Ectodermal cell (in vitro differentiated cells): ENCODE measurements around the gene CLBA1.
"Not testable (repeated sequence)": the region's sequence is repeated elsewhere in the genome, so short reads cannot be mapped to it uniquely, and the experiment has no call there.

Experiments used
- H3K27ac ChIP-seq: 2 replicates; pipeline ENCODE4 v1.7.0; 2013; ENCODE audit warnings: mild to moderate bottlenecking, low read depth, low read length; ENCODE audit not compliant: insufficient read depth, poor library complexity, severe bottlenecking
- H3K27me3 ChIP-seq: 2 replicates; pipeline ENCODE4 v1.7.0; 2013; ENCODE audit warnings: mild to moderate bottlenecking, low read length; ENCODE audit not compliant: insufficient read depth, control insufficient read depth, poor library complexity, severe bottlenecking
- H3K36me3 ChIP-seq: one replicate; pipeline ENCODE4 v1.7.0; 2013; ENCODE audit warnings: low read length; ENCODE audit not compliant: control insufficient read depth, insufficient read depth
- H3K4me1 ChIP-seq: one replicate; pipeline ENCODE4 v1.7.0; 2013; ENCODE audit warnings: low read length; ENCODE audit not compliant: control insufficient read depth, insufficient read depth
- H3K4me3 ChIP-seq: 2 replicates; pipeline ENCODE4 v1.7.0; 2013; ENCODE audit warnings: low read depth, low read length, control low read depth; ENCODE audit not compliant: insufficient read depth
- H3K9me3 ChIP-seq: 2 replicates; pipeline ENCODE4 v1.7.0; 2013; ENCODE audit warnings: mild to moderate bottlenecking, low read length, moderate library complexity; ENCODE audit not compliant: control insufficient read depth
- WGBS, 2 experiments: methylation state at CpG; one replicate each; pipeline ENCODE4 v1.1.7; 2013; ENCODE audit warnings: missing lambda C conversion rate in 2 of 2; 5-methylcytosine and 5-hydroxymethylcytosine counted together

CLBA1 gene

DNA sequence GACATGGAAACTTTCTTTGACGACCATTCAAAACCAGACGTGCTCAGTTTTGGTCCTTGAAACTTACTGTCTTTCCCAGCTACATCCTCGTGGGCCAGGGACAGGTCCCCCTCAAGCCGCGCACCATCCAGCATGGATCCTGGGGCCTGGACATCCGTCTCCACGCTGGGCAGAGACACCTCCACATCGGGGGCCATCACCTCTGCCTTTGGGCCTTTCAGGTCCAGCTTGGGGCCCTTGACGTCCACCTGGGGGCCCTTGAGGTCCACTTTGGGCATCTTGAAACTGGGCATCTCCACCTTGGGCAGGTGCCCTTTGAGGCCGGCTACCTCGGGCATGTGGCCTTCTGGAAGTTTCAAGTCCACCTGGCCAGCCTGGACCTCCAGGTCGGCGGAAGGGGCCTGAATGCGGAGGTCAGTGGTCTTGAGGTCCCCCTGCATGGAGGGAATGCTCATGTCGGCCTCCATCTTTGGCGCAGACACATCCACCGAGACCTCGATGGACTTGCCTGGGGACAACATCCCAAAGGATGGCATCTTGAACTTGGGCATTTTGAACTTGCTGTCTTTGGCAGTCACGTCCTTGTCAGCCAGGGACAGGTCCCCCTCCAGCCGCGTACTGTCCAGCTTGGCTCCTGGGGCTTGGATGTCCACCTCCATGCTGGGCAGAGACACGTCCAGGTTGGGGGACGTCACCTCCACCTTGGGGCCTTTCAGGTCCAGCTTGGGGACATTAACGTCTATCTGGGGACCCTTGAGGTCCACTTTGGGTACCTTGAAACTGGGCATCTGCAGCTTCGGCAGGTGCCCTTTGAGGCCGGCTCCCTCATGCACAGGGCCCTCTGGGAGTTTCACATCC lies 43.9 kb upstream of the CLBA1 start:
- no peaks in the 10 kb centered on the region for H3K9me3 ChIP-seq
- WGBS, 2 experiments = 92 to 94% methylated on average over 26 of the region's 26 CpGs
- H3K27me3 ChIP-seq = peaks cover 19% of the 10 kb centered on the region
- H3K4me1 ChIP-seq = peaks cover 3% of the 10 kb centered on the region
- H3K36me3 ChIP-seq = no peaks in the 10 kb centered on the region
- H3K27ac ChIP-seq = no peak overlapping the region
- no peak overlapping the region for H3K4me3 ChIP-seq

GRCh38 chr14:104942586-104942985 lies 43.0 kb upstream of the CLBA1 start:
- no peak overlapping the region for H3K27ac ChIP-seq
- H3K36me3 ChIP-seq = no peaks in the 10 kb centered on the region
- no peaks in the 10 kb centered on the region for H3K9me3 ChIP-seq
- WGBS, 2 experiments = 94 to 95% methylated on average over 16 of the region's 16 CpGs
- peaks cover 3% of the 10 kb centered on the region for H3K4me1 ChIP-seq
- H3K4me3 ChIP-seq = no peak overlapping the region
- H3K27me3 ChIP-seq = peaks cover 11% of the 10 kb centered on the region

GRCh38 chr14:104943216-104944015 lies 42.2 kb upstream of the CLBA1 start:
- not testable (repeated sequence) for H3K4me1 ChIP-seq, H3K9me3 ChIP-seq, H3K36me3 ChIP-seq, H3K4me3 ChIP-seq, H3K27ac ChIP-seq, H3K27me3 ChIP-seq
- 93% methylated on average over 29 of the region's 29 CpGs for WGBS, 2 experiments

DNA sequence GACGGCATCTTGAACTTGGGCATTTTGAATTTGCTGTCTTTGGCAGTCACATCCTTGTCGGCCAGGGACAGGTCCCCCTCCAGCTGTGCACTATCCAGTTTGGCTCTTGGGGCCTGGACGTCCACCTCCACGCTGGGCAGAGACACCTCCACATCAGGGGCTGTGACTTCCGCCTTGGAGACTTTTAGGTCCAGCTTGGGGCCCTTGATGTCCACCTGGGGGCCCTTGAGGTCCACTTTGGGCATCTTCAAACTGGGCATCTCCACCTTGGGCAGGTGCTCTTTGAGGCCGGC lies 41.6 kb upstream of the CLBA1 start:
- not testable (repeated sequence) for H3K36me3 ChIP-seq, H3K4me3 ChIP-seq, H3K27me3 ChIP-seq, H3K27ac ChIP-seq, H3K9me3 ChIP-seq, H3K4me1 ChIP-seq
- whole genome bisulfite sequencing, 2 experiments = 90 to 94% methylated on average over 6 of the region's 6 CpGs

GRCh38 chr14:104944436-104945205 lies 41.0 kb upstream of the CLBA1 start:
- H3K36me3 ChIP-seq, H3K4me3 ChIP-seq, H3K4me1 ChIP-seq, H3K9me3 ChIP-seq, H3K27ac ChIP-seq, H3K27me3 ChIP-seq: not testable (repeated sequence)
- 93 to 94% methylated on average over 29 of the region's 29 CpGs for WGBS, 2 experiments

DNA sequence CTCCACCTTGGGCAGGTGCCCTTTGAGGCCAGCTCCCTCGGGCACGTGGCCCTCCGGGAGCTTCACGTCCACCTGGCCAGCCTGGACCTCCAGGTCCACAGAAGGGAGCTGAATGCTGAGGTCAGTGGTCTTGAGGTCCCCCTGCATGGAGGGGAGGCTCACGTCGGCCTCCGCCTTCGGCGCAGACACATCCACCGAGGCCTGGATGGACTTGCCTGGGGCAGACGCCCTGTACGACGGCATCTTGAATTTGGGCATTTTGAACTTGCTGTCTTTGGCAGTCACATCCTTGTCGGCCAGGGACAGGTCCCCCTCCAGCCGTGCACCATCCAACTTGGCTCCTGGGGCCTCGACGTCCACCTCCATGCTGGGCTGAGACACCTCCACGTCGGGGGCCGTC lies 40.3 kb upstream of the CLBA1 start:
- H3K4me1 ChIP-seq, H3K27ac ChIP-seq, H3K27me3 ChIP-seq, H3K9me3 ChIP-seq, H3K36me3 ChIP-seq, H3K4me3 ChIP-seq: not testable (repeated sequence)
- WGBS, 2 experiments = 94 to 95% methylated on average over 20 of the region's 20 CpGs

DNA sequence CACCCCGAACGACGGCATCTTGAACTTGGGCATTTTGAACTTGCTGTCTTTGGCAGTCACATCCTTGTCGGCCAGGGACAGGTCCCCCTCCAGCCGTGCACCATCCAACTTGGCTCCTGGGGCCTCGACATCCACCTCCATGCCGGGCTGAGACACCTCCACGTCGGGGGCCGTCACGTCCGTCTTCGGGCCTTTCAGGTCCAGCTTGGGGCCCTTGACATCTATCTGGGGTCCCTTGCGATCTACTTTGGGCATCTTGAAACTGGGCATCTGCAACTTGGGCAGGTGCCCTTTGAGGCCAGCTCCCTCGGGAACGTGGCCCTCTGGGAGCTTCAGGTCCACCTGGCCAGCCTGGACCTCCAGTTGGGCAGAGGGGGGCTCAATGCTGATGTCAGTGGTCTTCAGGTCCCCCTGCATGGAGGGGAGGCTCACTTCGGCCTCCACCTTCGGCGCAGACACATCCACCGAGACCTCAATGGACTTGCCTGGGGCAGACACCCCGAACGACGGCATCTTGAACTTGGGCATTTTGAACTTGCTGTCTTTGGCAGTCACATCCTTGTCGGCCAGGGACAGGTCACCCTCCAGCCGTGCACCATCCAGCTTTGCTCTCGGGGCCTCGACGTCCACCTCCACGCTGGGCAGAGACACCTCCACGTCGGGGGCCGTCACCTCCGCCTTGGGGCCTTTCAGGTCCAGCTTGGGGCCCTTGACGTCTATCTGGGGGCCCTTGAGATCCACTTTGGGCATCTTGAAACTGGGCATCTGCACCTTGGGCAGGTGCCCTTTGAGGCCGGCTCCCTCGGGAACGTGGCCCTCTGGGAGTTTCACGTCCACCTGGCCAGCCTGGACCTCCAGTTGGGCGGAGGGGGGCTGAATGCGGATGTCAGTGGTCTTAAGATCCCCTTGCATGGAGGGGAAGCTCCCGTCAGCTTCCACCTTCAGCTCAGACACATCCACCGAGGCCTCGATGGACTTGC lies 39.3 kb upstream of the CLBA1 start:
- 94 to 95% methylated on average over 43 of the region's 43 CpGs for WGBS, 2 experiments
- not testable (repeated sequence) for H3K36me3 ChIP-seq, H3K4me3 ChIP-seq, H3K27me3 ChIP-seq, H3K4me1 ChIP-seq, H3K9me3 ChIP-seq, H3K27ac ChIP-seq

DNA sequence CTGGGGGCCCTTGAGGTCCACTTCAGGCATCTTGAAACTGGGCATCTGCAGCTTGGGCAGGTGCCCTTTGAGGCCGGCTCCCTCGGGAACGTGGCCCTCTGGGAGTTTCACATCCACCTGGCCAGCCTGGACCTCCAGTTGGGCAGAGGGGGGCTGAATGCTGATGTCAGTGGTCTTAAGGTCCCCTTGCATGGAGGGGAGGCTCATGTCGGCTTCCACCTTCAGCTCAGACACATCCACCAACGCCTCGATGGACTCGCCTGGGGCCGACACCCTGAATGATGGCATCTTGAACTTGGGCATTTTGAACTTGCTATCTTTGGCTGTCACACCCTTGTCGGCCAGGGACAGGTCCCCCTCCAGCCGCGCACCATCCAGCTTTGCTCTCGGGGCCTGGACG lies 38.4 kb upstream of the CLBA1 start:
- H3K4me3 ChIP-seq, H3K27me3 ChIP-seq, H3K4me1 ChIP-seq, H3K9me3 ChIP-seq, H3K27ac ChIP-seq, H3K36me3 ChIP-seq: not testable (repeated sequence)
- WGBS, 2 experiments = 93 to 95% methylated on average over 13 of the region's 13 CpGs

- not testable (repeated sequence) for H3K4me3 ChIP-seq, H3K9me3 ChIP-seq, H3K4me1 ChIP-seq, H3K27me3 ChIP-seq, H3K27ac ChIP-seq, H3K36me3 ChIP-seq
- 94 to 95% methylated on average over 35 of the region's 35 CpGs for WGBS, 2 experiments
Observed at GRCh38 chr14:104947881-104948735, 37.5 kb upstream of the CLBA1 start.
